DMS 273 treated with DMSO at 0.1 percent for 48 hours (cell line): ENCODE results near the gene PKIB.
"Not testable (repeated sequence)": the region's sequence is repeated elsewhere in the genome, so short reads cannot be mapped to it uniquely, and the experiment has no call there.

Experiments used
- DNase-seq: peaks from one replicate; lab custom pipeline; 2025; lab: John Stamatoyannopoulos, UW

The PKIB gene

GRCh38 chr6:122746688-122747087 lies 136.5 kb downstream of the PKIB start:
- DNase-seq: no peak

DNA sequence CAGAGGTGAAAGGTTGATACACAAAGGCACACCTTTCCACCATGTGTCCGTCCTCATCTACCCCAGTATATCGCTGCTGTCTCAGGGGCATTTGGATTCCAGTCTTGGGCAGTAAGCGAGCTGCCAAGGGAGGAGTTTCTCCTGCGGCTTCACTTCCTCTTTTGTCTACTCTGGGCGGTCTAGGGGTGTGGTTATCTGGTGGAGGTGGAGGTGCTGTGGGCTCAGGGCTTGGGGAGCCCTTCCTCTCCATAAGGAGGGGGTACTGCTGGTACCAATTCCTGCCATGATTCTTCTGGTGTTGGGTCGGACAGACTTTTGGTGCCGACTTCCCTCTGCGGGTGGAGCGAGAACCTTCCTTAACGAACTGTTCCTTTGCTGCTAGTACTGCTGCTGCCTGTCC lies 137.4 kb downstream of the PKIB start:
- no peak for DNase-seq

- not testable (repeated sequence) for DNase-seq
These were observed 138.7 kb downstream of the PKIB start for GRCh38 chr6:122748945-122749344.

GRCh38 chr6:122749451-122750050 lies 139.3 kb downstream of the PKIB start:
- no peak for DNase-seq

DNA sequence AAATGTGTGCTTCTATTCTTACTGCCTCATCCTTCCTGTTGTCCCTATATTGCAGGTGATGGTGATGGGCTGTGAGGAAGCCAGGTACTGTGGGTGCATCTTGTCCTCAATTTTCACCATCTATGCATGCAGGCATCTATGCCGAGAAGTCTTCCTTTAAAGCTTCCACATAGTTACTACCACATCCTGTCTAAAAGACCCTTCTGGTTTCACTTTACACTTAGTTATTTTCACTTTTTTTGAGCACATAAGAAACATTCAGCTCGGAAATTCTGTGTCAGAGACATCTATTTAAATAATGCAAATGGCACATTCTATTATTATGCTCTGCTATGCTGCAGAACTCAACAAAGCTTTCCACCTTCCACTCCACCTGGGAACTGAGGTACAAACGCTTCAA lies 141.1 kb downstream of the PKIB start:
- DNase-seq: no peak

- DNase-seq: no peak
These were observed 142.3 kb downstream of the PKIB start for GRCh38 chr6:122752459-122752858.

DNA sequence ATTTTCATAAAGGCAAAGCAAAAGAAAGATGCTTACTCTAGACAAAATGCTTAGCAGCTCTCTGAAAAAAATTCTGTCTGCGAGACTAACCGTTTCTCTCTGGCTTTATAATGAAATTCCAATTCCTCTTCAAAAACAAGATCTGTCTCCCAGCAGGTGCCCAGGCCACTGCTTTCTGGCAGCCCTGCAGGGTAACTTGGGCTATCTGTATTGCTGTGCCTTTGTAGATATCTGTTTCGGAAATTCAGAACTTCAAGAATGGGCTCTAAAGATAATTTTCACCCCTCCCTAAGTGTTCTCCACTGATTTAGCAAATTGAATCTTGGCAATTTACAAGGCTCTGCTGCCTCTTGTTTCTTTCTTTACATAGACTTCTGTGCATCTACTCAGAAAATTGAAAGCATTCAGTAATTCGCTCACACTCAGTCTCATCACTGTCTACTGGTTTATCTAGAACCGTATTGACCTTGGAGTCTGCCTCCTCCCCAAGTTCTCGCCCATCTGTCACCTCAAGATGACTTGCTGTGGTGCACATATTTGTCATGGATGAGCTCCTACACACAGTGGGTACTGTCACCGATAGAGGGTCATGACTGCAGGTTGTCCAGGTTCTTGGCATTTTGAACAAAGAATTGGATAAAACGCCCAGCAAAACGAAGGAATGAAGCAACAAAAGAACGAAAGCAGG lies 142.9 kb downstream of the PKIB start:
- no peak for DNase-seq

- DNase-seq: peak; percentile 37
These were observed 143.5 kb downstream of the PKIB start for GRCh38 chr6:122753688-122754056.

DNA sequence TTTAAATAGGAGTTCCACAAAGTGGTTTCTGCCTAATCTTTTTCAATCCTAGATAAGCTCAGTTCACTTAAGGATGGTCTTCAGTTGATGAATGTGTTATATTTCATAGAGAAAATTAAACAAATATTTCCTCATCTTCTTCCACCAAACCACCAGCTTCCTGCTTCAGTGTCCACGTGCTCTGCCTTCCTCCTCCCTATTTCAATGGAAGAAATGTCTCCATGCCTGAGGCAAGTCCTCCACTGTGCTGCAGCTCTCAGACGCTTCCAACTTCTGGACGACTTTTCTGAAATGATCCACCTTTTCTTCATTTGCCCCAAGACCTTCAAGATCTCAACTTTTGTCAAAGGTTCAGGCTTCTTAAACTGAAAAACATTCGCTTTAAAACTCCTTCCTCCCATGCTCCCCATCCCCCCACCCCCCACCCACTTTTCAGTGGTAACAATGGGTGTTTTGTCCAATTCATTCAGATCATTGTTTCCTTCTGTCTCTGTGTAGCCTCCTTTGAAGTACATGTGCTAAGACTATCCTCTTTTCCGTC lies 144.1 kb downstream of the PKIB start:
- DNase-seq: no peak

- no peak for DNase-seq
These were observed 145.7 kb downstream of the PKIB start for GRCh38 chr6:122755901-122756300.

DNA sequence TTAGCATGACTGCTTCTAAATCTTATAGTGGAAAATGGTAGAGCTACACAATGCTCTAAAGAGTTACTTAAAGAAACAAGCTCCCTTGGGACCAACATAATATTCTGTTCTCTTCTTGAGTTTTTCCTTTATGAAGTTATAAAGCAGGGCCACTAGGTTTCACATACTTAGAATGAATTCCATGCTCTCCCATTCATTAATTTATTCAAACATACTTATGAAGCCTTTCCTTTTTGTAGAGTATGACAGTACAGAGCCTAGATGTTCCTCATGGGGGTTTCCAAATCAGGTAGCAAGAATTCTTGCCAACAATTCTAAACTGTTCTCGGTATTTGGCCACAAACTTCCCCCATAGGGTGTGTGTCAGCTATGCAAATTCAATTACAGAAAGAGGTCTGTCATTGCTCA lies 148.7 kb downstream of the PKIB start:
- no peak for DNase-seq

DNA sequence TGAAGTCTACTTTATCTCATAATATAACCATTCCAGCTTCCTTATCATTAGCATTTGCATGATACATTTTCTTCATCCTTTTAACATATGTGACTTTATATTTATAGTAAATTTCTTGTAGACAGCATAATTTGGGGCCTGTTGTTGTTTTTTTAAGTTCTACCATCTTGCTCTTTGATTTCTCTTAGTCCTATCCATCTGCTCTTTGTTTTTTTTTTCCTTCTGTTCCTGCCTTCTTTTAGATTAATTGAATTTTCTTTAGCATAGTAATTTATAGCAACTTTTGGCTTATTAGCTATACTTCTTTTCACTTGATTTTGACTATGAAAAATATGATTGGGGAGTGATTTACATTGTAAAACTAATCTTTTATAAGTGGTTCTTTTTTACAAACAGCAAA lies 150.1 kb downstream of the PKIB start:
- DNase-seq: no peak

- no peak for DNase-seq
These were observed 156.1 kb downstream of the PKIB start for GRCh38 chr6:122766256-122766655.

GRCh38 chr6:122770835-122771601 lies 160.8 kb downstream of the PKIB start:
- no peak for DNase-seq

- no peak for DNase-seq
These were observed 162.7 kb downstream of the PKIB start for GRCh38 chr6:122772724-122773415.
